Activated T-cell treated with anti-CD3 and anti-CD28 coated beads, Interleukin-2, amount 50 U/mL, for 1 hour (primary cell): Measurements from ENCODE around the gene FHOD3.

Experiments used
- DNase-seq: peaks from one replicate; pipeline ENCODE4 v3.0.0-alpha.2; 2020

Gene FHOD3

GRCh38 chr18:36296650-36297416 is 680 bp upstream of the FHOD3 start:
- DNase-seq = no peak

- DNase-seq = no peak
Measured at GRCh38 chr18:36298126-36298741, 721 bp downstream of the FHOD3 start.

DNA sequence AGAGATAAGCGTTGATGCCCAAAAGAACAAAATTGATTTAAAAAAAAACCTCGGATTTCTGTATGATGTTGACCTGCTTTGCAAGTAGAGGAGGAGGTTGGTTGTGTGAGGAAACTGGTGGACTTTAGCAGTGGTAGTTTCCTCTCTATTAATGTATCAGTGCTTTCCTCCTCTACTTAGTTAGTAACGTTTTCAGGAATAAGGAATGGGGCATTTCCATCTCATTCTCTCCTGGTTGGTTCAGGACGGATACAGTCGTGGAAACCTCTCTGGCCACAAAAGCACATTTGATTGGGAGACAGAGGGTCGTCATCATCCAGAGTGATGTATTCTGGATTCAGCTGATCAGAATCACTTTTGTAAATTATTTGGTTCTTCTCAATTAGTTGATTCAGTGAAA is 1.5 kb downstream of the FHOD3 start:
- DNase-seq = no peak

GRCh38 chr18:36300211-36300610 is 2.7 kb downstream of the FHOD3 start:
- no peak for DNase-seq

DNA sequence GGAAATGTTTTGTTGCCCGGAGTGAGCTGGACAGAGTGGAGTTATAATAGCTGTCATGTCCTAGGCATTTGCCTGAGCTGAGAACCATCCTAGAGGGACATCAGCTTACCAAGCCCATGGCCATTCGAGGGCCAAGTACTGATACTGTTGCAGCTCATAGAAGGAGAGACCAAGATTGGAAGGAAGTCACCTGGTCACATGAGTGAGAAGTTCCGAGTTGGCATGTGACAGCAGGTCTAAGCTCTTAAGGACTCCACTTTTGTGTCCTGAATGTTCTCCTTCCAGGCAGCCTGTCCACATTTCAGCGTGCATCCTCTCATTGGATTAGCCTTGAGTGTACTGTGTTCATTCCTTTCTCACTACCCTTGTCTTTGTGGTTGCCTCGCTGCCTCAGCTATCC is 4.4 kb downstream of the FHOD3 start:
- no peak for DNase-seq

GRCh38 chr18:36302676-36303075 is 5.2 kb downstream of the FHOD3 start:
- no peak for DNase-seq

- DNase-seq = no peak
Measured at GRCh38 chr18:36303211-36303844, 5.8 kb downstream of the FHOD3 start.

DNA sequence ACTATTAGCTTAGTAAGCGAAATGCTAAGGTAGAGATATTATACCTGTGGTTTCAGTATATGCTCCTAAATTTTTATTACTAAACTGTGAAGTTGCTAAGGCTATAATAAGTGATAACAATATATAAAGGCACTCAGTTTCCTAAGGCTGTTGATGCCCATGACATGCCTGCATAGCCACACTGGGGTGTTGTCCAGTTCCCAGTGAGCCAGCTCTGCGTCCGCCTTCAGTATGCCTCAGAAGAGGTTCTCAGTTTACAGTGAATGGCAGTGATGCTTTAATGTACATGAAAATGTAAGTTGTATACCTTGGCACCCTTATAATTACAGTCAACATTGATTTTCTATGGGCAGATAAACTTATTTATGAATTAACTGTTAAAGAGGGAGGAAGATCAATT is 7.2 kb downstream of the FHOD3 start:
- no peak for DNase-seq

DNA sequence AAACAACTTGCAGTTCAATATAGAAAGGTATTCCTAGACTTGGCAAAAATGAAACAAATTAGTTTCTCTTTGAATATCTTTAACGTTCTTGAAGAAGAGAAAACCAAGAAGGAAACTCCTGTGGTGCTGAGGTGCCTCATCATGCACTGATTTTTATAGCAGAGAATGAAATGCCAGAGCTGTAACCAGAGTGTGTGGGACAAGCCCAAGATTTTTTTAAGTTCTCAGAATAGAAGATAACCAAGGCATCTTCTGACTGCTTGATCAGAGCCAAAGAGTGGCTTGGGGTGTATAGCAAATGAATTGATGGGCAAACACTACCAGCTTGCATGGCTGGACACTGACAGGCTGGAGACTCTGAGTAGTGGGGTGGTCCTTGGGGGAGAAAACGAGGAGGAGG is 7.9 kb downstream of the FHOD3 start:
- no peak for DNase-seq

- DNase-seq = no peak
Measured at GRCh38 chr18:36307513-36307912, 10.0 kb downstream of the FHOD3 start.

- no peak for DNase-seq
Measured at GRCh38 chr18:36308711-36309435, 11.4 kb downstream of the FHOD3 start.

- no peak for DNase-seq
Measured at GRCh38 chr18:36309436-36310391, 12.2 kb downstream of the FHOD3 start.

GRCh38 chr18:36311026-36311570 is 13.6 kb downstream of the FHOD3 start:
- no peak for DNase-seq

- no peak for DNase-seq
Measured at GRCh38 chr18:36312806-36313395, 15.4 kb downstream of the FHOD3 start.

DNA sequence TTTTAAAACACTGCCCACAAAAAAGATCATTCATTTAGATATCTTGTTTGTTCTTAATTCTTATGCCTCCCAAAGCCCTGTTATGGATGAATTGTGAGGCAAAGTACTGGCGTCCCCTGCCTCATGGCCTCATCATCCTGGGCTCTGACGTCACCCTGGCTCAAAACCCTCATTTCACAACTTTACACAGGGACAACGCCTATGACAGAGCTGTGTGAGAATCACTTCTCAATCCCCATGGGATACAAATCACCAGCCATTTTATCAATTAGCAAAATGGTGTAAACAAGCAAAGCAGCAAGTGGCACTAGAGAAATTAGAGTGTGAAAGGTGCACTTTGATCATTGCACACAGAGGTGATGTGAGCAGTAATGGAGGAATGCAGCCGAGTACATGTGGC is 16.6 kb downstream of the FHOD3 start:
- DNase-seq = no peak

- DNase-seq = no peak
Measured at GRCh38 chr18:36314754-36315153, 17.2 kb downstream of the FHOD3 start.

- DNase-seq = no peak
Measured at GRCh38 chr18:36315736-36316135, 18.2 kb downstream of the FHOD3 start.

DNA sequence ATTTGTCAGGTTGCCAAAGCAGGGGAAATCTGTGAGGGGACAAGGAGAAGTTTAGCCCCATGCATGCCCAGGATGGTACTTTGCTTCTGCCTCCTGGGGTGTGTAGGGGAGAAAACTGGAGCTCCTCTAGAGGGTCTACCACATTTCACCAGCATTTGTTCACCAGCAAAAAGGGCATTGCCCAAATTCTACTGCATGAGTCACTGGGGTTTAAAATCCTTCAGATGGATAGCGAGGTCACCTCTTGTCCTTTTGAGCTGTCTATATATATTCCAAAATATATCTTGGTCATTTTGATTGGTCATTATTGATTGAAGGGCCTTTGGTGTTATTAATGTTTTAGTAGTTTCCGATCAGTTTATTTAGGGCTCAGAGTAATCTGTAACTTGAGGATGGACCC is 18.7 kb downstream of the FHOD3 start:
- DNase-seq = no peak

DNA sequence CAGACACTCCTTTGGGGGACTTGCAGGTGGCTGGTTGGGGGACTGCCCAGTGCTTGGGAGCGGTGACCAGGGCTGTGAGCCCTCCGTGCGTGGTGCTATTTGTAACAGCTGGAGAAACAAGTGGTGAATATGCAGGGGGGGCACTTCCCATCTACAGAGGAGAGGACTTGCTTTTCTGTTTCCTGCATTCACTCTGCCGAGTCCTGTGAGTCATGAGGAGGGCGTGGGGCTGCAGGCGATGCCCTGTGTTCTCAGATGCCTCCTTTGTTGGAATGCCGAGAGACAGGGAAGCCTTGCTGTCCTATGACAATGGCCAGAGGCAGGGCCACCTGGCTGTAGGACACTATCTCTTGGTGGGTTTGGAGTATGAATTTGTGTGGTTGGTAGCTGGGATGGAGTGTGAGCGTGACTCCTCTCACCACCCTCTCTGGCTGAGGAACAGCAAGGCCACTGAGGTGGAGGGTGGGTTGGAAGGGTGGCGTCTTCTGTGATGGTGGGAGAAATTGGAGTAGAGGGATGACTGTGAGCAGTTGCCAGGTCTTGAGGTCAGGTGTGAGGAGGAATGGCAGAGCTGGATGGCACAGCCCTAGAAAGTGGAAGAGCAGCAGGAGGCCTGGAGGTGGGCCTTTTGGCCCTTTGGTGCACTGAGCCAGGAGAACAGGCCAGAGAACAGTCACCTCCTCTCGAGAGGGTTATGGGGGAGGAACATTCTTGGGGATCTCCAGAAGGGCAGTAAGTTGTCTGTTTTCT is 24.3 kb downstream of the FHOD3 start:
- DNase-seq = no peak

GRCh38 chr18:36322408-36322728 is 24.9 kb downstream of the FHOD3 start:
- no peak for DNase-seq

DNA sequence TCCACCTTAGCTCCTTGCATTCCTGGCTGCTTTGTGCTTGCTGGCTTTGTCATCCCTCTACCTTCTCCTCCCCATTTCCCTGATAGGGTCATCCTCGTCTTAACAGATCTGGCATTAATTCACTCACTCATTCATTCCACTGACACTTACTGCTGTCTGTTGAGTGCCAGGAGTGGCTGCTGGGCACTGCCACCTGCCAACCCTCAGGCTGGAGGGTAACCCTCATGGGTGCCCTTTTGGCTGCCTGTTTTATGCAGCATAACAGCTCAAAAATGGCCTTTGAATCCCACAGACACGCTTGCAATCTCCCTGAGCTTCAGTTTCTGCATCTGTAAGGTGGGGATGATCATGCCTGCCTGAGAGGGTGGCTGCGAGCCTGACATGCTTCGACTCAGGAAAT is 25.2 kb downstream of the FHOD3 start:
- DNase-seq = no peak
